Measurements from ENCODE around the gene DHRS7B.
"Not testable (repeated sequence)": the region's sequence is repeated elsewhere in the genome, so short reads cannot be mapped to it uniquely, and the experiment has no call there.

The DHRS7B gene

GRCh38 chr17:21184570-21184969, 57.8 kb downstream of the DHRS7B start:
- no peak for DNase-seq

GRCh38 chr17:21185061-21185460, 58.3 kb downstream of the DHRS7B start:
- no peak for DNase-seq

- no peak for DNase-seq
Observed at GRCh38 chr17:21186399-21187187, 59.8 kb downstream of the DHRS7B start.

GRCh38 chr17:21189361-21189760, 62.6 kb downstream of the DHRS7B start:
- no peak for DNase-seq

- no peak for DNase-seq
Observed at GRCh38 chr17:21190078-21190477, 63.3 kb downstream of the DHRS7B start.

GRCh38 chr17:21191698-21192097, 64.9 kb downstream of the DHRS7B start:
- DNase-seq, result no peak

- not testable (repeated sequence) for DNase-seq
Observed at GRCh38 chr17:21192414-21192813, 65.7 kb downstream of the DHRS7B start.

GRCh38 chr17:21193031-21193430, 66.3 kb downstream of the DHRS7B start:
- DNase-seq, result no peak

- DNase-seq, result no peak
Observed at GRCh38 chr17:21194226-21194625, 67.5 kb downstream of the DHRS7B start.

- DNase-seq, result no peak
Observed at GRCh38 chr17:21194703-21195102, 67.9 kb downstream of the DHRS7B start.

- no peak for DNase-seq
Observed at GRCh38 chr17:21196126-21196525, 69.4 kb downstream of the DHRS7B start.

GRCh38 chr17:21198411-21198810, 71.6 kb downstream of the DHRS7B start:
- no peak for DNase-seq

GRCh38 chr17:21199311-21199710, 72.5 kb downstream of the DHRS7B start:
- no peak for DNase-seq

GRCh38 chr17:21199856-21200255, 73.1 kb downstream of the DHRS7B start:
- DNase-seq, result no peak

GRCh38 chr17:21200590-21201297, 74.0 kb downstream of the DHRS7B start:
- DNase-seq, result no peak

- no peak for DNase-seq
Observed at GRCh38 chr17:21201298-21201595, 74.5 kb downstream of the DHRS7B start.

GRCh38 chr17:21201874-21202273, 75.1 kb downstream of the DHRS7B start:
- DNase-seq, result no peak

- no peak for DNase-seq
Observed at GRCh38 chr17:21202512-21202911, 75.7 kb downstream of the DHRS7B start.

GRCh38 chr17:21204935-21205334, 78.2 kb downstream of the DHRS7B start:
- DNase-seq, result no peak

- no peak for DNase-seq
Observed at GRCh38 chr17:21208352-21208751, 81.6 kb downstream of the DHRS7B start.

- no peak for DNase-seq
Observed at GRCh38 chr17:21209511-21210175, 82.9 kb downstream of the DHRS7B start.

GRCh38 chr17:21210411-21211076, 83.8 kb downstream of the DHRS7B start:
- no peak for DNase-seq

- no peak for DNase-seq
Observed at GRCh38 chr17:21211825-21212479, 85.2 kb downstream of the DHRS7B start.

Data from T-helper 1 cell (primary cell).